Liver (tissue), 9 donors: ENCODE data around the gene STOX2. TPM values are rescaled to one million over a fixed set of nuclear protein-coding genes. Genes with fewer than 3 reads are reported as not detected.

Source experiments
- DNase-seq: peaks from one replicate; pipeline ENCODE4 v3.0.0-alpha.2; 2017; ENCODE audit warnings: low spot score
- H3K27ac ChIP-seq, 2 donors: one replicate each; pipeline ENCODE4 v1.7.0; 2013; ENCODE audit warnings: inconsistent platforms in 2 of 2, low read length in 2 of 2, control low read depth in 1 of 2, low read depth in 1 of 2, mild to moderate bottlenecking in 1 of 2
- H3K27me3 ChIP-seq, 4 donors: one replicate each; pipeline versions ENCODE4 v1.6.1 to v1.7.0; 2013; ENCODE audit warnings: low read length in 3 of 4, inconsistent platforms in 1 of 4, mild to moderate bottlenecking in 1 of 4, moderate library complexity in 1 of 4; ENCODE audit not compliant: control insufficient read depth in 4 of 4, insufficient read depth in 4 of 4
- H3K36me3 ChIP-seq, 4 donors: one replicate each; pipeline versions ENCODE4 v1.6.1 to v1.7.0; 2013; ENCODE audit warnings: low read length in 3 of 4, mild to moderate bottlenecking in 3 of 4, low read depth in 1 of 4, moderate library complexity in 1 of 4; ENCODE audit not compliant: control insufficient read depth in 4 of 4, insufficient read depth in 3 of 4
- H3K4me1 ChIP-seq, 4 donors: one replicate each; pipeline versions ENCODE4 v1.6.1 to v1.7.0; 2013; ENCODE audit warnings: low read length in 3 of 4, mild to moderate bottlenecking in 3 of 4, moderate library complexity in 1 of 4; ENCODE audit not compliant: control insufficient read depth in 4 of 4, insufficient read depth in 4 of 4
- H3K4me3 ChIP-seq, 3 donors: one replicate each; pipeline versions ENCODE4 v1.6.1 to v1.7.0; 2013; ENCODE audit warnings: low read length in 3 of 3, control low read depth in 1 of 3, low read depth in 1 of 3, mild to moderate bottlenecking in 1 of 3
- H3K9ac ChIP-seq, 2 donors: one replicate each; pipeline ENCODE4 v1.7.0; 2013; ENCODE audit warnings: low read length in 2 of 2, mild to moderate bottlenecking in 2 of 2, moderate library complexity in 2 of 2, control low read depth in 1 of 2, low read depth in 1 of 2
- H3K9me3 ChIP-seq, 4 donors: one replicate each; pipeline versions ENCODE4 v1.6.1 to v1.7.0; 2013; ENCODE audit warnings: low read length in 3 of 4; ENCODE audit not compliant: control insufficient read depth in 4 of 4
- FOXA2 ChIP-seq: IDR thresholded peaks from 2 replicates; pipeline ENCODE4 v1.6.1; 2016; ENCODE audit warnings: antibody characterized with exemption
- HNF4A ChIP-seq, 2 donors: conservative IDR thresholded peaks; 2 replicates each; pipeline ENCODE4 v1.6.1; 2016; ENCODE audit warnings: antibody characterized with exemption in 2 of 2, mild to moderate bottlenecking in 2 of 2
- HNF4G ChIP-seq: IDR thresholded peaks from 2 replicates; pipeline ENCODE4 v1.6.1; 2016; ENCODE audit warnings: antibody characterized with exemption
- JUND ChIP-seq, 2 donors: IDR thresholded peaks; 2 replicates each; pipeline ENCODE4 v1.6.1; 2016; ENCODE audit warnings: antibody characterized with exemption in 2 of 2
- RXRA ChIP-seq, 2 donors: IDR thresholded peaks; 2 replicates each; pipeline ENCODE4 v1.6.1; 2017 to 2018; ENCODE audit warnings: antibody characterized with exemption in 2 of 2, mild to moderate bottlenecking in 1 of 2
- SP1 ChIP-seq: IDR thresholded peaks from 2 replicates; pipeline ENCODE4 v1.6.1; 2018; ENCODE audit warnings: antibody characterized with exemption, mild to moderate bottlenecking
- TAF1 ChIP-seq: conservative IDR thresholded peaks from 2 replicates; pipeline ENCODE4 v1.6.1; 2016; ENCODE audit warnings: antibody characterized with exemption, mild to moderate bottlenecking
- WGBS: extraction: QIAGEN DNeasy Blood & Tissue Kit; methylation state at CpG from one replicate; pipeline ENCODE4 v1.1.7; 2013; 5-methylcytosine and 5-hydroxymethylcytosine counted together
- polyA plus RNA-seq, 2 donors: library from polyadenylated mRNA; stranded (reverse) in 1 of 2; unstranded in 1 of 2; fragments of 200-250 nt in 1 of 2; fragments of >200 nt in 1 of 2; fragmentation: Nextera tagmentation in 1 of 2; extraction: Ambion mirVana in 1 of 2; gene quantifications; one replicate each; pipeline versions ENCODE4 v1.2.1 to v1.2.3, GENCODE V29; 2013 to 2015
- total RNA-seq, 2 donors: library from RNA; depleted of rRNA; stranded (reverse); fragments of >200 nt; gene quantifications; one replicate each; pipeline ENCODE4 v1.2.3, GENCODE V29; 2014
- TF ChIP-seq, protein P1 (sequence below): IDR thresholded peaks from 2 replicates; pipeline ENCODE4 v1.6.1; 2016; ENCODE audit warnings: antibody characterized with exemption
- TF ChIP-seq, protein P2 (sequence below): IDR thresholded peaks from 2 replicates; pipeline ENCODE4 v1.6.1; 2016; ENCODE audit warnings: antibody characterized with exemption
- TF ChIP-seq, protein P3 (sequence below): fragments of 150-350 bp; IDR thresholded peaks from 2 replicates; pipeline ENCODE4 v1.5.1; 2017; ENCODE audit warnings: improper control_type of control experiment, low read depth, low read length; ENCODE audit not compliant: missing input control
- donor health status: healthy.
- donor health status: healthy.
- donor health status: healthy.
- donor health status: healthy.
- donor health status: healthy.

Gene STOX2
- total and polyA plus RNA-seq, 4 donors = 1.4 to 12.6 (median 1.6) TPM

DNA sequence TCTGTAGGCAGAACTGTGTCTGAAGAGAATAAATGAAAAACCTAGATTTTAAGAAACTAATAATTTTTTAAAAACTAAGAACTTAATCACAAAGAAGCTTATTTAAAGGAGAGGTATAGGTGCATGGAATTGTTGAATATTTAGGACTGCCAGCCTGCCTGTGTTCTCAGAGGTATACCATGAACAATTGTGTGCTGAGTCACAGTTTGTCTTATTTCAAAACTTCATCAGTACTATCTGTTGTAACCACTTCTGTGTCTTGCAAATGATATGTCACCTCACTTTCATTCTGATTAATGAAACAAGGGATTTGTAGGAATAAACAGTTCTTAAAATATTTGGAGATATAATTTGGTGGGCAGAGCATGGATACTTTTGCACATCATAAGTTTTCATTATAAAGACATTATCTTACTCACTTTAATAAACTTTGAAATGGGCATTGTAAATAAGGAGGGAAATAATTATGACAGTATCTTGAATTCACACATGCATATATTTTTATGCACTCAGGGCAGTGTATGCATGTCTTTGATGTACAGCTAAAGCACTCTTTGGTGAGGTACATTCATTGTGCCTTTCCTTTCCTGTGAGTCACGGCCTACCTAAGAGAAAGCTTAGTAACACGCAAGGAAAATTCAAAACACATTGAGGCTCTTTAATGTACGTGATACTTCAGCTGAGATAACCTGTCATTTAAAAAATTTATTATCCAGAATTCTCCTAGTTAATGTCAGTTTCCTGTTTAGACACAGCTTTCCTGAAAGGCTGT, 31.7 kb downstream of the STOX2 start:
- Histone ChIP-seq H3K9ac (no peak overlapping the region), H3K36me3 (no peaks in the 10 kb centered on the region), H3K4me3 (no peak overlapping the region), H3K27me3 (no peaks in the 10 kb centered on the region), H3K27ac (no peak overlapping the region), H3K9me3 (no peaks in the 10 kb centered on the region), H3K4me1 (peaks cover 0 to 10% (median under 1%) of the 10 kb centered on the region in 4 donors)
- no peak for DNase-seq
- WGBS = 94% methylated on average over 3 of the region's 3 CpGs
- TF ChIP-seq, protein P1, sequence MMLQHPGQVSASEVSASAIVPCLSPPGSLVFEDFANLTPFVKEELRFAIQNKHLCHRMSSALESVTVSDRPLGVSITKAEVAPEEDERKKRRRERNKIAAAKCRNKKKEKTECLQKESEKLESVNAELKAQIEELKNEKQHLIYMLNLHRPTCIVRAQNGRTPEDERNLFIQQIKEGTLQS = no peak
- TF ChIP-seq FOXA2 (no peak), SP1 (no peak), JUND (IDR thresholded peaks at IDR 0.05) (no peak), RXRA (IDR thresholded peaks at IDR 0.05) (no peak)

DNA sequence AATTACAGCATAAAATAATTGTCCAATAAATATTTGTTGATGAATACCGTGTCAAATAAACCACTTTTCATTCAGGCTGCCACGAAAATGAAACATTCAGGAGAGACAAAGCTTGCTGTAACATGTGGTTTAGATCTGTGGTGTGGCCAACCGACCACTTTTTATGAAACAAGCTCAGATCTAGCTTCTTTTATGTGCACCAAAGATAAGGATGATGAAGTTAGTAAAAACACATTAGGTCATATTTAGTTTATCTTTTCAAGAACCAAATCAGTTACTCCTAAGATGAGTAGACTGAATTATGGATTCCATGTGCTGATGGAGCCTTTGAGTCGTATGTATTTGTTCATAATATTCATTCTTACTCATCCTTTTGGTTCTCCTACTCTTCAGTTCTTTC, 35.8 kb downstream of the STOX2 start:
- H3K4me3 ChIP-seq = no peak overlapping the region
- TF ChIP-seq RXRA (IDR thresholded peaks at IDR 0.05) (no peak), HNF4G (no peak), FOXA2 (no peak), HNF4A (conservative IDR thresholded peaks at IDR 0.05) (no peak)
- TF ChIP-seq, protein P2, sequence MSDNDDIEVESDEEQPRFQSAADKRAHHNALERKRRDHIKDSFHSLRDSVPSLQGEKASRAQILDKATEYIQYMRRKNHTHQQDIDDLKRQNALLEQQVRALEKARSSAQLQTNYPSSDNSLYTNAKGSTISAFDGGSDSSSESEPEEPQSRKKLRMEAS = no peak
- TF ChIP-seq, protein P3, sequence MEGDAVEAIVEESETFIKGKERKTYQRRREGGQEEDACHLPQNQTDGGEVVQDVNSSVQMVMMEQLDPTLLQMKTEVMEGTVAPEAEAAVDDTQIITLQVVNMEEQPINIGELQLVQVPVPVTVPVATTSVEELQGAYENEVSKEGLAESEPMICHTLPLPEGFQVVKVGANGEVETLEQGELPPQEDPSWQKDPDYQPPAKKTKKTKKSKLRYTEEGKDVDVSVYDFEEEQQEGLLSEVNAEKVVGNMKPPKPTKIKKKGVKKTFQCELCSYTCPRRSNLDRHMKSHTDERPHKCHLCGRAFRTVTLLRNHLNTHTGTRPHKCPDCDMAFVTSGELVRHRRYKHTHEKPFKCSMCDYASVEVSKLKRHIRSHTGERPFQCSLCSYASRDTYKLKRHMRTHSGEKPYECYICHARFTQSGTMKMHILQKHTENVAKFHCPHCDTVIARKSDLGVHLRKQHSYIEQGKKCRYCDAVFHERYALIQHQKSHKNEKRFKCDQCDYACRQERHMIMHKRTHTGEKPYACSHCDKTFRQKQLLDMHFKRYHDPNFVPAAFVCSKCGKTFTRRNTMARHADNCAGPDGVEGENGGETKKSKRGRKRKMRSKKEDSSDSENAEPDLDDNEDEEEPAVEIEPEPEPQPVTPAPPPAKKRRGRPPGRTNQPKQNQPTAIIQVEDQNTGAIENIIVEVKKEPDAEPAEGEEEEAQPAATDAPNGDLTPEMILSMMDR = no peak
- TF ChIP-seq, protein P1 = no peak
- 54% methylated on average over 4 of the region's 4 CpGs for whole genome bisulfite sequencing
- no peaks in the 10 kb centered on the region for H3K36me3 ChIP-seq
- no peak for DNase-seq
- no peak overlapping the region for H3K9ac ChIP-seq
- no peak overlapping the region for H3K27ac ChIP-seq
- H3K4me1 ChIP-seq = peaks cover 0 to 11% (median 0%) of the 10 kb centered on the region in 4 donors
- no peaks in the 10 kb centered on the region for H3K27me3 ChIP-seq
- no peaks in the 10 kb centered on the region for H3K9me3 ChIP-seq

DNA sequence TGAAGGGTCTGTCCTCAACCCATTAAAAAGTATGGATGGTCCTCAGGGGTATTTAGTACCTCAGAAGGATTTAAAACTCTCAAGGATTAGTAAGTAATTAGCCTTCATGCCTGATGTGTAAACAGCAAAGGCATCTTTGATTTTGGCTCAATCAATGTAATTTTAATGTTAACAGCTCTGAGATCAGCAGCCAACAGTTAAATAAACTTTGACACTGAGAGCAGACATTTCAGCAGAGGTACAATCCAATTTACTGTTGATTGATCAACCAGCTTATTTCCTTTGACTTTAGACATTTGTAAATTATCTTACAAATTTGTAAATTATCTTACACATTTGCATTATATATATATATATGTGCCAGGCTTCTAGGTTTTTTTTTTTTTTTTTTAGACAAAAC, 36.9 kb downstream of the STOX2 start:
- no peak overlapping the region for H3K9ac ChIP-seq
- H3K4me3 ChIP-seq = no peak overlapping the region
- H3K9me3 ChIP-seq = no peaks in the 10 kb centered on the region
- H3K27me3 ChIP-seq = no peaks in the 10 kb centered on the region
- DNase-seq = no peak
- no peak for TF ChIP-seq FOXA2
- TF ChIP-seq TAF1 = no peak
- peak in 1 of 2 donors; percentile 38 for TF ChIP-seq HNF4A (conservative IDR thresholded peaks at IDR 0.05)
- peaks cover 0 to 11% (median 0%) of the 10 kb centered on the region in 4 donors for H3K4me1 ChIP-seq
- H3K27ac ChIP-seq = no peak overlapping the region
- no peaks in the 10 kb centered on the region for H3K36me3 ChIP-seq
